GM18499 (cell line): Measurements from ENCODE around the gene MRM2.

Experiments
- ATAC-seq: cut with Tn5 transposase; IDR thresholded peaks from one replicate; pipeline ENCODE4 v1.9.1; 2021; ENCODE audit warnings: moderate number of reproducible peaks; ENCODE audit not compliant: insufficient read depth, unreplicated experiment

MRM2 gene

DNA sequence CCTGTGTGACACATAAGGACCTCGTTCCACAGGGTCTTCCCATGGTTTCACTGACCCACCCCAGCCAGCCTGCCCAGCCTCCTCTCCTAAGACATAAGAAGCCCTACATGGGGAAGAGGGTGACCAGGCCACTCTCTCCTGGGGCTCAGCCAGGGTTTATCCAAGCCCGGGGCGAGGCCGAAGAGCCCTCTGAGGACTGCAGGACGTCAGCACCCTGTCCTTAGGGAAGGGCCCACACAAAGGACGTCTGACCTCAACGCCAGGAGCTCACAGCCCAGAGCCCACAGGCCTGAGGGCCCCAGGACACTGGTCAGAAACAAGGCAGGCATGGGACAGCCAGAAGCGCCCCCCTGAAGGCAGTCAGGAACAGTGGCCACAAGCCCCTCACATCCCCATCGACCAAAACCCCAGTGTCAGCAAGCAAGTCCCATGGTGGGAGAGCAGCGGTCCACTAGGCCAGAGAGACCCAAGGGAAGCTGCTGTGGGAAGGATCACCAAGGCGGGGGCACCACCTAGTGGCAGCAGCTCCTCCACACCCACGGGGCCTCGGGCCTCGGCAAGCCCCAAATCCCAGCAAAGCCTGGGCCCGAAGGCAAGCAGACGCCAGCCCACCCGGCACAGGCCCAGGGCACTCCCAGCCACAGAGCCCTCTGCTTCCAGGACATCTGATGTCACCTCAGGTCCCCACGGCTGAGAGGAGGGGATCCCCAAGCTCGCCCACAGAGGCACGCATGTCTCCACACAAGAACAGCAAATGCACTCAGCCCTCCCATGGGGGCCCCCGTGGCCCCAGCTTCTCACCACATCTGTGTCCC is 32.7 kb downstream of the MRM2 start:
- ATAC-seq, result no peak

DNA sequence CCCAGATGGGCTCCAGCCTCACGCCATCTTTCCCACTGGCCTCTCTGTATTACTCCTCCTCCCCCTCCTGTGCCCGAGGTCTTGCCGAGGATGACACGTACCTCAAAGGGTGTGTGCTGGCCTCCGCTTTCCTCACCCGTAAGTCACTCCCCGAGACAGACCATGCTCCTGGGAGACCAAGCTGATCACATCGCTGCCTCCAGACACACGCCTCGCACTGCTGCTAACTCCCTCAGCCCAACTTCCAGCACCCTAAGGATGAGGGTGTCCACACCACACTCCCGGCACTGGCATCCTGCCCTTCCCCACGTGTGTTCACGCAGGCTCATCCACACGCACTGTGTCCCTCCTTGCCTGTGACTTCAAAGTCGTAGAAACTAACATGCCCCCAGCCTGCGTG is 33.3 kb downstream of the MRM2 start:
- no peak for ATAC-seq

DNA sequence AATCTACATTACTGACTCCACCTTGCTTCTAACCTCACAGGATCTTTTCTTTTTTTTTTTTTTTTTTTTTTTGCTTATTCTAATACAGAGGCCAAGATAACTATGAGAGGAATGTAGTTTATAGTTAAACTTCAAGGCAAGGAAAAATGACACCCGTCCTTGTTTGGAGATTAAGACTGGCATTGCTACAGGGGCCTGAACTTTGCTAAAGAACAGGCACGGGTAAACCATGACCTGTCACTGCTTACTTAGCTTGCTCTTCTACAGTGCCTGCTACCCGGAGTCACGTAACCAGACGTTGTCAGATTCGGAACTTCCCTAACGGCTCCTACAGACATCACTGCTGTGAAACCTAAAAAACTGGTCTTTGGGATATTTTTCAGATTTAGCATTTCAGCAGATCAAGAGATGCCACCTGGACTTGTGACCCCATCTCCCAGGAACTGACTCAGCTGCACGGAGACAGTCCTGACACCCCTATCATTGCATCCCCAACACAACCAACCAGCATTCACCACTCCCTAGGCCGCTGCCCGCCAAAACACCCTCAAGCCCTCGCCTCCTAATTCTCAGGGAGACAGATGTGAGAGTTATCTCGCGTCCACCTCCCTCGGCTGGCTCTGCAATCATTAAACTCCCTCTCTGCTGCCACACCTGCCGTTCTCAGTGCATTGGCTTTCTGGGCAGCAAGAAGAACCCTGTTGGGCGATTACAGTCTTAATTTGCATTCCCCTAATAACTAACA is 36.8 kb downstream of the MRM2 start:
- no peak for ATAC-seq

DNA sequence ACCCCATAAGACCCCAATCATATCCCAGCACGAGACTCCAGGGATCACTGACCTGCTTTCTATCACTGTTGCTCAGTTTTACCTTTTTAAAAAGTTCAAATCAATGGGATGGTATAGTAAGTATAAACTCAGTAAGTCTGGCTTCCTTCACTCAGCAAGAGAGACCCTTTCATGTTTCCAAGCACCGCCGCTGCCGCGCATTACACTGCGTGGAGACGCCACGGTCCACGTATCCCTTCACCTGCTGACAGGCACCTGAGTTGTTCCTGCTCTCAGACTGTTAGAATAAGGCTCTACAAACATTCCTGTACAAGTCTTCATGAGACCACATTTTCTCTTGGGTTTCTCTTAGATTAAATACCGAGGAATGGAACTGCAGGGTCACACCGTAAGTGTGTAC is 37.6 kb downstream of the MRM2 start:
- ATAC-seq, result no peak

DNA sequence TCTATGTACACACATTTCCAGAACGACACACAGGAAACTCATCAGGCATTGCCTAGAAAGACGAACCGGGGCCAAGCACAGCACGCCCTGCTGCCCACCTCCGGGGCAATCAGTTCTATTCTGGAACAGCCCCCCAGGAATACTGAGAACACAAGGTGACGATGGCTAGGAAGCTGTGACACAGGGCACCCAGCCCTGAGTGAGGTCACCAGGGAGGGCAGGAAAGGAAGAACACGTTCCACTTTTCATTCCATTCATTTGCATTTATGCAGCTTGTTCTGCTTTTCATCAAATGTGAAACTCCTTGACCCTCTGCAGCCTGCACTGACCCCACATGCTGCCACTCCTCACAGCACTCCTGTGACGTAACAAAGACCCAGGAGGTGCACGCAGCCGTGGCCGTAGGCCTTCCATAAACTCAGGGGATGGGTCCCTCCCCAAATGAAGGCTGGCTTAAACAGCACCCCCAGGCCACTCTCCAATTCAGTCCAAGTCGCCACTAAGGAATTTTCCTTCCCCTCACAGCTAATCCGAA is 38.2 kb downstream of the MRM2 start:
- ATAC-seq, result no peak

DNA sequence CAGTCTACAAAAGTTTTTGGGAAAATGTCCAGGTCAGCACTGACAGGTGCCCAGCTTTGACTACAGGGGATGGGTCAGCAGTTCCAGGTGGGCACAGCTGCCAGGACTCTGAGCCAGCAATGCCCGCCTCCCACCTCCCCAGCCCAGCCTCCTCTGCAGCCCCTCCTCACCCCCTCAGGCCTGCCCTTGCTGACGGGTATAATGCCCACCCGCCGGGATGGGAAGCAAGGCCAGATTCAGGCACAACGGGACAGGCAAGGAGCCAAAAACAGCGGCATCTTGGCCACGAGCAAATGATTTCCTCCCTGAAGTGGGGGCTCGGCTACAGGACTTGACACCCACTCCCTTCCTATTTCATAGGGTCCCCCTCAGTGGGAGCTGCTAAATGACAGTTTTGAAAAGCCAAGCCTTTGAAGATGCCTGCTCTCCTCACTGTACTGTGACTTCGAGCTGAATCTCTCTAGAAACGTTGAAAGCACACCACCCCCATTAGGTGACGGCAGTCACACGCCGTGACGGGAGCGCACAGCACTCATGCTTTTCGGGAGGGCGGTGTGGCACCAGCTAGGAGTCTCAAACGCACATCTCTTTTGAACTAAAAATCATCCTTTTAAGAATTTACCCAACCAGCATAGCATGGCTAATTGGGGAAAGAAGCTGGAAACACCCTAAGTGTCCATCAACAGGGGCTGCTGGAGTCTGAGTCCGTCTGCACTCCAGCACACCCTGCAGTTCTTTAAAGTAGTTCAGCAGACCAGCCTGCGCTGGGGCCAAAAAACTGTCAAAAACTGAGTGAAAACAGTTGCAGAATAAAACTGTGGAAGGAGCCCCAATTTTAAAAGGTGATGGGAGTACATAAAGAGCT is 38.9 kb downstream of the MRM2 start:
- ATAC-seq, result no peak

DNA sequence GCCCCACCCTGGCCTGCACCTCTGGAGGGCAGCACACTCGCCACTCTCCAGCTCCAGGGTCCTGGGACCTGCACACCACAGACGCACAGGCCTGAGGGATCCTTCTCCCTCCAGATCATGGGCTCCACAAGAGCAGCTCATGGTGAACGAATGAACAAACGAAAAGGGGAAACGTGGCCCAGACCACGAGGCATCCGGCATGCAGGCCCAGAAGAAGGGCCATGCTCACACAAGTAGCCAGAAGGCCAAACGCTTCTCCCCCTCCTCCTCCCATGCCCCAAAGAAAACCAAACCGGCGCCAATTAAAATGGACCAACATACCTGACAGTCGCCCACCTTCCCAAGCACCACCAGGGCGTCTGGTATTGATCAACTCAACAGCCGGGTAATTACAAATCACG is 39.6 kb downstream of the MRM2 start:
- no peak for ATAC-seq

DNA sequence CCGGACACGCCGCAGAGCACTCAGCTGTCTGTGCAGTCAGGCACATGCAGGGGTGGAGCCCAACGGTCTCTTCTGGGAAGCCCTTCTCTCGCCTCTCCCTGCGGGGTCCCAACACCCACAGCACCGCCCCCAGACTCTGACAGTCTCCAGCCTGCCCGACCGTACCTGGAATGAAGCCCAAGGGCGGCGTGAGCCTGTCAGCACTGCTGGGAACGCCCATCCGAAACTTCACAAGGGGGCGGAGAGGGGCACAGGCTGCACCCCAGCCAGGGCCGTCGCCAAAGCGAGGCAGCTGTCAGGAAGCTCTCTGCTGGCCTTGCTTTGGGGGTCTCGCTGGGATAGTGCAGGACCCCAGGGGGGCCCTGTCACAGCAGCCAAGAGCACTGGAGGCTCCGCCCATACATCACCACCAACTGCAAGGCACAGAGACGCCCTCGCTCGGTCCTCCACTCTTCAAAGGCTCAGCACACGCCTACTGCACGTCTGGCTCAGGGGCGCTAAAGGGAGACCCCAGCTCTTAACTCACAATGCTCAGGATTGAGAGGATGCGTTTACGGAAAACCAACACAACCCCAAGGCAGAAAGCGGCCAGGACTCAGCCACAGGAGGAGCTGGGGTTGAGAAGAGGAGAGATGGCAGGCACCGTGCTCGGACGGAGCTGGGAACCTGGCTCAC is 40.2 kb downstream of the MRM2 start:
- ATAC-seq, result no peak

DNA sequence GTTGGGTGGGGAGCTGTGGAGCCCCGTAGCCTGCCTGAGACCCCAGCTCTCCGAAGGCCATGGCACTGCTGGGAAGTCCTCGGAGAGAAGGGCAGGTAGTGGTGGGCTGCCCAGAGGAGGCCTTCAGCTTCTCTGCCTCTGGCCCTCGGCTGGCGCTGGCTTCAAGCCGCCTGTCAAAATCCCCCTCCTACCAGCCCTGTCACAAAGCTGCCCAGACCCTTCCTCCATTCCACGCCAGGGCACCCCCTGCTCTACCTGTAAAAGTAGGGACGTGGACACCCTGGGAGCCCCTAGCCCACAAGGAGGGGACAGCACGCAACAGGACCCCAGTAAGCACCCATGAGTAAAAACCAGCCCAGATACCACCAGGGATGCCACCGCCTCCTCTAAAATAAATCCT is 40.9 kb downstream of the MRM2 start:
- no peak for ATAC-seq

DNA sequence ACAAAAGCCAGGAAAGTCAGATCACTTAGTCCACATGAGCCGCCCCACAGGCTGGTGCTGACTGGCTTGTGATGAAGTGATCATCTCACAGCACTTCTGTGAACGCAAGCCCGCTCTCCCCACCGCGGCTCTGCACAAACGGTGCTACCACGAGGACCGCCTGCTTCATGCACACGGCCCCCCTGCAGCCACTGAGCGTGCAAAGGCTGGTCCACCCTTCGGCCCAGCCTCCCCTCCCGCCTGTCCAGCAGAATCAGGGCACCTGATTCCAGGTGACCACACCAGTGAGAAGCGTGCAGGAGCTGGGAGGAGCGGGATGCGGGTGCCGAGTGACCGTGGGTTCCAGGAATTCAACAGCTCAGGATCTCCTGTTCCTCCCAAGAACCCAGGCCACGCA is 41.4 kb downstream of the MRM2 start:
- no peak for ATAC-seq

DNA sequence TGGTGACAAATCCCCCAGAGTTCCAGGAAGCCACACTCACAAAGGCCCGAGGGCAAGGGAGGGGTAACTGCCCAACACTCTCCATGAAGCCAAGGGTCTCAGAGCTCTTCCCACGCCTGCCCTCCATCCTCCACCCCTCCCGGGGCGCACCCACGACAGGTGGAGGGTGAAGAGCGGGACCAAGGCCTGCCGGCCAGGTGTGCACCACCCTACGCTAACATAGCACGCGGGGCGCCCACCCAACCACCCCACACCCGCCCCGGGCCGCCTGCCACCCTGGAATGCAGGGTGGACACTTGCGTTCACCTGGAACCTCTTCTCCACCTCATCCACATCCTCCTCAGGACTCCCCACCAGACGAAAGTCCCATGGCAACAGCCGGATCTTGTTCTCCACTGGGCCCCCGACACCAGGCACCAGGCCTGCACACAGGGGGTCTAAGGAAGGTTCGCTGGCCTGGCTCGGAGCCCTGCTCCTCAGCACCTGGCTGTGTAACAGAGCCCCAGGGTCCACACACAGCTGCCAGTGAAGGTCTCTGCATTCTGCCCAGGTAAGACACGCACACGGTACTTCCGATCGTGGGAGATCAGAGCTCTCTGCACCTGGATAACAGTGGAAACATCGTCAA is 41.9 kb downstream of the MRM2 start:
- no peak for ATAC-seq

DNA sequence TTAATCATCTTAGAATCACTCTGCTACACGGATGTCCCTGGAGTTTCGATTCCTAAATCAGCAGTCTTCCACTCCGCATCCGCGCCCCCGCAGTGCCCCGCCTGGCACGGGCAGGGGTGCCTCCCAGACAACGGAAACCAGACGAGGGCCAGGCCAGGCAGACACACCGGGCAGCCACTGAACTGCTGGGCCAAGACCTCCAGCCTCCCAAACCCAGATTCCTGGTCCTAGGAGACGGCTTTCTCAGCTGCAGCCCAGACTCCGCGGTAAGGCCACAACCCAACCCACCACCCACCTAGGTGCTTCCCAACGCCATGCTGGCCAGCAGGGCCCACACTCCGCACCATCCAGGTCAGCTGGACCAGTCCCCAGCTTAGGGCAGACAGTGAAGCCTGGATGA is 42.5 kb downstream of the MRM2 start:
- no peak for ATAC-seq

DNA sequence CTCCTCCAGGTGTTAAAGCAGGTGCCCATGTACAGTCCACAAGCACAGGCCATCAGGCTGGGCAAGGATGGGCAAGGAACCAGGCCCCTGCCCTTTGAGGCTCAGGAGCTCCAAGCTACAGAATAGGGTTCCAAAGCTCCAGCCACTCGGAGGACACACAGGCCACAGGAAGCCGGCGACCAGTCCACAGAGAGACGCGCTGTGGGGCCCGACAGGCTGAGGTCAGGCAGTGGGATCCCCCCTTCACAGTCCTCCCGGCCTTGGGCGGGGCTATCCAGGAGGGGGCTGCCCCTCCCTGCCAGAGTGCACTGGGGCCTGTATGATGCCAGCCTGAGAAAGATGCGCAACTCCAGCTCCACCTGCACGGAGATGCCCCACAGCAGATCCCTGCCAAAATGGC is 43.2 kb downstream of the MRM2 start:
- no peak for ATAC-seq

DNA sequence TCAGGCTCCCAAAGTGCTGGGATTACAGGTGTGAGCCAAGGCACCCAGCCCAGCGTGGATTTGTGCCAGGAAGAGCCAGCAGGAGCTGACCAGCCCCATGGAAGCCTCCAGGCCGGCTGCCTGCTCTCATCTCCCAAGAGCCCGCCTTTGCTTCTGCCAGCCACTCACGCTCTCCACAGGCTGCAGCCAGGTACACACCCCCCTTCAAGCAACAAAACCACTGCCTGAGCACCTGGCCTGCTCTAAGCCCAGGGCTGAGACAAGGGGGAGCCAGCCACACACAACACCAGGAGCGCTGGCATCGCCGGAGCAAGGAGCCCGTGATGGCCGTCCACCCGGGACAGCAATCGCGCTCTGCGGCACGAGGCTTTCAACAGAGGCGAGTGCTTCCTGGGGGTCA is 43.8 kb downstream of the MRM2 start:
- no peak for ATAC-seq

DNA sequence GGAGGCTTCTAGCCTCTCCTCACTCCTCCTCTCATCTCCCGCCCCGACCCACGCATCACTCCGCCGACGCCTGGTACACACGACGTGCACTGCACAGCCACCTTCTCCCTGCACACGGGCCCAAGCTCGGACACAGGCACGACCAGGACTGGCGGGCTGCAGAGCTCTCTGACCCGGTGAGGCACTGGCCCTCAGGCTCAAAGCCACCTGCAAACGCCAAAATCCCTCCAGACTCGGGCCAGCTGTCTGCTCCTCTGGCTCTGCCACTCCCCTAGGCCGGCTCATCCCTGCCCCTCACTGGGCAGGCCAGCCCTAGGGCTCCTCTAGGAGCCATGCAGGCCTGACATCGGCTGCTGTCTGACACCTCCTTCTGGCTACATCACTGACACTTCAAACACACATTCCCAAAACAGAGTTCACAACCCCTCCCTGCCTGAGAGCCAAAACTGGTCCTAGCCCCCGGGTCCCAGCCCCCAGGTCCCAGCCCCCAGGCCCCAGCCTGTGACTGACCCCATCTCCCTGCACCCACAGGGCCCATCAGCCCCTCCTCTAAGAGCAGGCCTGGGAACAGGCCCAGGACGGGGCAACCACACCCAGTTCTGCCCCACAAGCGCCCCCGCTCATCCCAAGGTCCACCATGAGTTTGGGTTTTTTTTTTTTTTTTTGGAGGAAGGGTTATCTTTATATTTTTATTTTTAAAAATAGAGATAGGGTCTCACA is 44.4 kb downstream of the MRM2 start:
- no peak for ATAC-seq

DNA sequence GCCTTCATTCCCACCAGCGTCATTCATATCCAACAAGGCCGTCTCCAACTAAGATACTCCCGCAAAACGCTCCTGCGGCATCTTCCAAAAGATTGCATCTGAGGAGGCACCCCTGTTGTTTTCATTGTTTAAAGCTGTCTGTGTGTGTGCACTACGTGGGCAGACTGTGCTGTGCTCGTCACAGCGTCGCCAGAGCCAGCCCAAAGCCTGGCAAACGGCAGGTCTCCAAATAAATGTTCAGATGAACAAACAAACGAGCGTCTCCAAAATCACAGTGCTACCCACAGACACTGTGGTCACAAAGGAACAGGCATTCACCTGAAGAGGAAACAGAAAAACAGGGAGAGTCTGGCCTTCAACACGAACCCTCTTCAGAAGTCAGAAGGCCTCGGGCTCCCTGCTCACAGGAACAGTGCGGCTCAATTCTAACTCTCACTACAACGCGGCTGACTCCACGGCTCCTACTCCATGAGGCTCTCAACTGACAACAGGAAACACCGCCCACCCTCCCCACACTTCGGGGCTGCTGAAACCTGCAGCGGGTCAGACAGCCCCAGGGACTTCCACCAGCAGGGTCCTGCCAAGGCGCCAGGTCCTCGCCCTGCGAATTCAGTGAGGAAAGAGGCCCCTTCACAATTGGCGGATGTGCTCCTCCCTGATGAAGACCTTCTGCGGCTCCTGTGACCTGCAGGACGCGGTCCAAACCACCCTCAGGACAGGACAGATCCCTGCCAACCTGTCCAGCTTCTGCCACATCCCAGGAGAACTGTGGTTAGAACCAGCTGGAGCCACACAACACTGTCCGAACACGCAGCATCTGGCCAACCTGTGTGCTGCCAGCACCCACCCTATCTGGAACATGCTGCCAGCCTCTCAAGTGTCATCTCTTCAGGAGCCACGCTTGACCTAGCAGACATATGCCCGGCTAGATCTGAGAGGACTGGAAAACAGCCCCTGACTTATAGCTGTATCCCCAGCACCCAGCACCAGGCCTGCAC is 45.3 kb downstream of the MRM2 start:
- ATAC-seq, result no peak

DNA sequence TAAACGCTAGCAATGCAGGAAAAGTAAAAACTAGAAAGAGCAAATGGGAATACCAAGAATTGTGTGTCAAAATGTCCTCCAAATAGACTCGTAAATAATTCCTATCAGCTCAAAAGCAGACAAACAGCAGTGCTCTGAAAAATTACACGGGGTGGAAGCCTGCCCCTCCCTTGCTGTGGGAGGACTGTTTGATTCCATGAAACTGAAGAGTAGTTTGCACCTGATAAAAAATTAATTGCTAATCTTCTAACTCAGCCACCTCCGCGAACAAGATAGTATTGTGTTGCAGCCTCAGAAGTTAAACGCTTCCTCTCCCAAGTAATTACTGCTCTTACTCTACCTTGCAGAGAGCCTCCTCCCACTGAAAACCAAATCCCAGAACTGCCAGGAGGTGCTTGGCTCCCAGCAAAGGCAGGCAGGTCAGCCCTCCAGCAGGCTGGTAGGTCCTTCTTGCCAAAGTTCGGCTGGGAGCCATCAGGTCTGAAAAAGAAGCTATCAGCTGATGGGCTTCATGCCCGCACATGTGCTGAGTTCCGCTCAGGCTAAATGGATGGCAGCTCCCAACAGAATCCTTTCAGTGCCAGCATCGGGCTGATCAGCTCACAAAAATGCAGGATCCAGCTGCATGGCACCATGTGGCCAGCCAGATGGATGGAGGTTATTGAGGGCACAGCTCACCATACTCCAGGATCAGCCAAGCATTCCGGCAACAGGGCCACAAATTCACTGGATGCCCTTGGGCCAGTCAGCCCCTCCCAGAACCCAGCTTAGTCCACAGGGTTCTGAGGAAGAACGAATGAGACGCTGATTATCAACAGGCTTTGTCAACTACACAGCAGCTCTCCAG is 46.4 kb downstream of the MRM2 start:
- no peak for ATAC-seq
